Activated CD8-positive, alpha-beta T cell treated with anti-CD3 and anti-CD28 coated beads for 36 hours (primary cell): ENCODE data around the gene NUP210L. TPM values are rescaled to one million over a fixed set of nuclear protein-coding genes. Genes with fewer than 3 reads are reported as not detected.

Experiments used
- ATAC-seq: fragments of 200-7000 bp; cut with Tn5 transposase; one replicate; pipeline ENCODE4 v1.10.0; 2021; ENCODE audit warnings: mild to moderate bottlenecking, moderate library complexity
- CTCF ChIA-PET: fragments of 350-600 bp; sonication (Branson Sonifier 250); formaldehyde crosslinking; loops from one replicate; lab custom pipeline; 2021; ENCODE audit warnings: antibody characterized with exemption; lab: Charles Lee
- POLR2A ChIA-PET: fragments of 350-600 bp; sonication (Branson Sonifier 250); formaldehyde crosslinking; loops from one replicate; lab custom pipeline; 2021; ENCODE audit warnings: antibody characterized with exemption; lab: Charles Lee
- DNase-seq: peaks from one replicate; pipeline ENCODE4 v3.0.0-alpha.2; 2020
- H3K27ac Mint-ChIP-seq: one replicate; pipeline ENCODE4 v1.8.0; 2021; ENCODE audit warnings: mild to moderate bottlenecking, mixed read lengths
- H3K27me3 Mint-ChIP-seq: one replicate; pipeline ENCODE4 v1.8.0; 2021; ENCODE audit warnings: mixed read lengths
- H3K36me3 Mint-ChIP-seq: one replicate; pipeline ENCODE4 v1.8.0; 2021; ENCODE audit warnings: low read depth, mixed read lengths
- H3K4me1 Mint-ChIP-seq: one replicate; pipeline ENCODE4 v1.8.0; 2021; ENCODE audit warnings: low read depth, mixed read lengths
- H3K4me3 Mint-ChIP-seq: one replicate; pipeline ENCODE4 v1.8.0; 2021; ENCODE audit warnings: mild to moderate bottlenecking, moderate library complexity, mixed read lengths
- H3K9me3 Mint-ChIP-seq: one replicate; pipeline ENCODE4 v1.8.0; 2021; ENCODE audit warnings: mixed read lengths
- intact Hi-C: fragments of 100-400 bp; cut with micrococcal nuclease; formaldehyde crosslinking; loops from one replicate; pipeline ENCODE4 v1.10.0; 2022
- total RNA-seq, 2 experiments: library from RNA; stranded (reverse); gene quantifications; one replicate each; pipeline ENCODE4 v1.2.3, GENCODE V29; 2021
- TF ChIP-seq, protein P1 (sequence below): fragments of 200-600 bp; IDR thresholded peaks from one replicate; pipeline ENCODE4 v1.8.0; 2022; ENCODE audit warnings: antibody characterized with exemption, mild to moderate bottlenecking

Gene NUP210L
- total RNA-seq, 2 experiments from 2014 or later: 0.07 TPM; not detected in 1

- TF ChIP-seq, protein P1, sequence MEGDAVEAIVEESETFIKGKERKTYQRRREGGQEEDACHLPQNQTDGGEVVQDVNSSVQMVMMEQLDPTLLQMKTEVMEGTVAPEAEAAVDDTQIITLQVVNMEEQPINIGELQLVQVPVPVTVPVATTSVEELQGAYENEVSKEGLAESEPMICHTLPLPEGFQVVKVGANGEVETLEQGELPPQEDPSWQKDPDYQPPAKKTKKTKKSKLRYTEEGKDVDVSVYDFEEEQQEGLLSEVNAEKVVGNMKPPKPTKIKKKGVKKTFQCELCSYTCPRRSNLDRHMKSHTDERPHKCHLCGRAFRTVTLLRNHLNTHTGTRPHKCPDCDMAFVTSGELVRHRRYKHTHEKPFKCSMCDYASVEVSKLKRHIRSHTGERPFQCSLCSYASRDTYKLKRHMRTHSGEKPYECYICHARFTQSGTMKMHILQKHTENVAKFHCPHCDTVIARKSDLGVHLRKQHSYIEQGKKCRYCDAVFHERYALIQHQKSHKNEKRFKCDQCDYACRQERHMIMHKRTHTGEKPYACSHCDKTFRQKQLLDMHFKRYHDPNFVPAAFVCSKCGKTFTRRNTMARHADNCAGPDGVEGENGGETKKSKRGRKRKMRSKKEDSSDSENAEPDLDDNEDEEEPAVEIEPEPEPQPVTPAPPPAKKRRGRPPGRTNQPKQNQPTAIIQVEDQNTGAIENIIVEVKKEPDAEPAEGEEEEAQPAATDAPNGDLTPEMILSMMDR: no peak
- DNase-seq (no peak), ATAC-seq (no peak)
- Mint-ChIP-seq H3K4me3 (no peak overlapping the region), H3K9me3 (no peaks in the 10 kb centered on the region), H3K36me3 (peaks cover 74% of the 10 kb centered on the region), H3K27ac (peak overlapping the region; percentile 90), H3K27me3 (no peaks in the 10 kb centered on the region), H3K4me1 (peaks cover 61% of the 10 kb centered on the region)
- CTCF ChIA-PET: interaction anchor here (1.4 kb wide), 1 partner anchor 9 kb away, joined by 4 read pairs; no protein-coding TSS in a partner anchor
- intact Hi-C loops: no loop called here
- POLR2A ChIA-PET: interaction anchor here (1.2 to 5.0 kb wide), 2 partner anchors 13 to 99 kb away, joined by 3 to 40 read pairs; no protein-coding TSS in a partner anchor
These were observed 17.0 kb upstream of the NUP210L start for GRCh38 chr1:154171880-154172279.

- TF ChIP-seq, protein P1: no peak
- Mint-ChIP-seq H3K36me3 (peaks cover 73% of the 10 kb centered on the region), H3K4me3 (no peak overlapping the region), H3K27ac (peak overlapping the region; percentile 90), H3K4me1 (peaks cover 57% of the 10 kb centered on the region), H3K9me3 (no peaks in the 10 kb centered on the region), H3K27me3 (no peaks in the 10 kb centered on the region)
- no peak for ATAC-seq
- CTCF ChIA-PET: interaction anchor here (1.2 to 1.4 kb wide), 3 partner anchors 9 to 13 kb away, joined by 4 to 6 read pairs (median 5); no protein-coding TSS in a partner anchor
- POLR2A ChIA-PET: interaction anchor here (0.7 to 5.5 kb wide), 7 partner anchors 9 to 100 kb away, joined by 3 to 40 read pairs (median 6); partner anchors contain the start of gene NUP210L
- intact Hi-C loops: no loop called here
- DNase-seq: no peak
These were observed 16.3 kb upstream of the NUP210L start for GRCh38 chr1:154171223-154171583.

- intact Hi-C loops: no loop called here
- Mint-ChIP-seq H3K4me3 (no peak overlapping the region), H3K27ac (peak overlapping the region; percentile 90), H3K9me3 (no peaks in the 10 kb centered on the region), H3K36me3 (peaks cover 74% of the 10 kb centered on the region), H3K27me3 (no peaks in the 10 kb centered on the region), H3K4me1 (peaks cover 55% of the 10 kb centered on the region)
- DNase-seq: peak; percentile 86
- ChIA-PET POLR2A (interaction anchor here (0.7 to 5.5 kb wide), 8 partner anchors 9 to 100 kb away, joined by 3 to 40 read pairs (median 5); partner anchors contain the start of gene NUP210L), CTCF (interaction anchor here (1.2 to 1.4 kb wide), 3 partner anchors 10 to 12 kb away, joined by 4 to 6 read pairs (median 5); no protein-coding TSS in a partner anchor)
- peak; percentile 96 for ATAC-seq
- TF ChIP-seq, protein P1: no peak
These were observed 15.8 kb upstream of the NUP210L start for GRCh38 chr1:154170547-154171222.

GRCh38 chr1:154167461-154167860, 12.6 kb upstream of the NUP210L start:
- ATAC-seq (no peak), DNase-seq (no peak)
- ChIA-PET CTCF (interaction anchor here (1.1 kb wide), 1 partner anchor 167 kb away, joined by 4 read pairs; no protein-coding TSS in a partner anchor), POLR2A (interaction anchor here (1.9 to 5.5 kb wide), 3 partner anchors 9 to 14 kb away, joined by 6 to 40 read pairs (median 28); no protein-coding TSS in a partner anchor)
- H3K27me3 Mint-ChIP-seq: no peaks in the 10 kb centered on the region
- peak overlapping the region; percentile 61 for H3K27ac Mint-ChIP-seq
- peaks cover 58% of the 10 kb centered on the region for H3K4me1 Mint-ChIP-seq
- TF ChIP-seq, protein P1: no peak
- H3K9me3 Mint-ChIP-seq: no peaks in the 10 kb centered on the region
- intact Hi-C loops: no loop called here
- H3K36me3 Mint-ChIP-seq: peaks cover 84% of the 10 kb centered on the region
- no peak overlapping the region for H3K4me3 Mint-ChIP-seq

- H3K36me3 Mint-ChIP-seq: peaks cover 84% of the 10 kb centered on the region
- H3K27me3 Mint-ChIP-seq: no peaks in the 10 kb centered on the region
- no peak for ATAC-seq
- no peak for DNase-seq
- peaks cover 47% of the 10 kb centered on the region for H3K4me1 Mint-ChIP-seq
- no peak overlapping the region for H3K4me3 Mint-ChIP-seq
- no peaks in the 10 kb centered on the region for H3K9me3 Mint-ChIP-seq
- ChIA-PET CTCF (interaction anchor here (1.1 kb wide), 1 partner anchor 169 kb away, joined by 4 read pairs; no protein-coding TSS in a partner anchor), POLR2A (interaction anchor here (0.6 to 5.5 kb wide), 7 partner anchors 8 to 1765 kb away, joined by 3 to 28 read pairs (median 4); no protein-coding TSS in a partner anchor)
- H3K27ac Mint-ChIP-seq: no peak overlapping the region
- intact Hi-C loops: no loop called here
- TF ChIP-seq, protein P1: no peak
These were observed 11.3 kb upstream of the NUP210L start for GRCh38 chr1:154166207-154166606.
